ENCODE results near the gene KDM5C. TPM values are rescaled to one million over a fixed set of nuclear protein-coding genes. Genes with fewer than 3 reads are reported as not detected.

KDM5C gene
- total and polyA plus RNA-seq, 2 of the 8 experiments (the other 6 are each of a cell fraction or from before 2014, with no cell fraction given), result 42.4 to 82.2 TPM

DNA sequence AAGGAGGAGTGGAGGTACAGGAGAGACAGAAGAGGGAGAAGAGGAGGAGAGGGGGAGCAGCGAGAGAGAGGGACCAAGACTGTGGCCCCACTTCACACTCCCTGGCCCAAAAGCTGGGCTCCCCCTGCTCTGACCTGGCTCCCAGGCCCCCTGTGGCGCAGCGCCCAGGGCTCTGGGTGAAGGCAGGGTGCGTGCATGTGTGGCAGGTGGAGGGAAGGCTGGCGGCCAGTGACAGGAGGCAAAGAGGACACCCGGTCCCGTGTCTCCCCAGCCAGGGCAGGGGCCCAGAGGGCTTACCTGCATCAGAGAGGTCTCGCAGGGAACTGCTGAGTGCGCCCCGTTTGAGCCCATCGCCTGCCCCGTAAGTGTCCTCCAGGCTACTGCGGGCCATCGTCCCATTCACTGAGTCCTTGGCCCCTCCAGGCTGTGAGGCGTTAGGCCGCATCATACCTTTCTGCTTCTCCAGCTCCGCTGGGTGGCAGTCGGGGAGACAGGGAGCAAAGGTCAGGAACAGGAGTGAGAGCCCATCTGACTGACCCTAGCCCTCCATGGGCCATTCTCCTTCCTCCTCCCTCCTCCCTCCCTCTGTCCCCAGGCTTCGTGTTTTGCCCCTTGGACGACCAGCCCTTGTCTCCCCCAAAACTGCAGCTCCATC lies 11.1 kb upstream of the KDM5C start:
- H3K9me3 ChIP-seq (ENCODE audit: insufficient read depth in 2 of 2, low read depth in 1 of 2, low read length in 1 of 2), result no peaks in the 10 kb centered on the region
- no peak overlapping the region for H3K27ac ChIP-seq (ENCODE audit: low read depth, low read length)
- no peaks in the 10 kb centered on the region for H4K20me1 ChIP-seq (replicated peaks in 1 of 2; ENCODE audit: control insufficient read depth in 1 of 2, insufficient read depth in 2 of 2, low read length in 2 of 2)
- no peak overlapping the region for H3K23ac ChIP-seq (ENCODE audit: insufficient read length)
- H2BK20ac ChIP-seq (ENCODE audit: low read length), result no peak overlapping the region
- H3K4me3 ChIP-seq (ENCODE audit: extremely low read depth in 1 of 4, insufficient read depth in 2 of 4, low read depth in 3 of 4, low read length in 4 of 4), result no peak overlapping the region
- H3K27me3 ChIP-seq (replicated peaks in 1 of 4; ENCODE audit: control insufficient read depth in 3 of 4, extremely low read depth in 1 of 4, insufficient read depth in 3 of 4, low read length in 3 of 4), result no peaks in the 10 kb centered on the region
- no peaks in the 10 kb centered on the region; a peak in 1 of 8 replicates for H3K36me3 ChIP-seq (ENCODE audit: control insufficient read depth in 2 of 4, insufficient read depth in 4 of 4, low read length in 3 of 4)
- H2BK5ac ChIP-seq (ENCODE audit: low read depth, low read length), result no peak overlapping the region
- WGBS, 2 experiments (ENCODE audit: extremely low coverage in 1 of 2, insufficient coverage in 1 of 2, insufficient read length in 1 of 2, insufficient replicate concordance in 2 of 2, low coverage in 1 of 2, low lambda C conversion rate in 2 of 2, missing lambda C conversion rate in 1 of 2), result 100% methylated on average over 4 of the region's 20 CpGs; no CpG with 5 or more reads in 1 of the 2 experiments
- ChIA-PET CTCF (ENCODE audit: partially characterized antibody) (no interaction called here), POLR2A (ENCODE audit: partially characterized antibody) (interaction anchor here (1.2 kb wide), 1 partner anchor 11 kb away, joined by 5 read pairs; the partner anchor contains the start of gene KDM5C)
- H4K8ac ChIP-seq (ENCODE audit: extremely low read depth, insufficient read depth, low read length), result no peak overlapping the region
- H4K5ac ChIP-seq (ENCODE audit: insufficient read length, low read depth, low read length), result no peak overlapping the region
- H3K9ac ChIP-seq (replicated peaks in 1 of 4; ENCODE audit: extremely low read depth in 1 of 4, low read depth in 3 of 4, low read length in 3 of 4), result no peak overlapping the region
- no peak overlapping the region for H2AK5ac ChIP-seq (ENCODE audit: low read depth, low read length)
- no peak overlapping the region for H3K18ac ChIP-seq (ENCODE audit: extremely low read depth, low read length)
- no peaks in the 10 kb centered on the region for H3K23me2 ChIP-seq (ENCODE audit: low read depth, low read length)
- H3K79me1 ChIP-seq (ENCODE audit: low read depth, low read length), result no peaks in the 10 kb centered on the region
- H4K91ac ChIP-seq (replicated peaks; ENCODE audit: insufficient read length, low read length), result no peak overlapping the region
- H3K56ac ChIP-seq (replicated peaks; ENCODE audit: insufficient read length, low read depth, low read length), result no peak overlapping the region
- no peaks in the 10 kb centered on the region for H3K4me1 ChIP-seq (replicated peaks in 1 of 4; ENCODE audit: control insufficient read depth in 3 of 4, insufficient read depth in 4 of 4, low read length in 3 of 4)
- FAIRE-seq, result no peak
- H2BK12ac ChIP-seq (ENCODE audit: low read depth, low read length), result no peak overlapping the region
- TF ChIP-seq KDM5A (IDR thresholded peaks at IDR 0.05; ENCODE audit: low read length) (no peak), BRCA1 (IDR thresholded peaks at IDR 0.05; ENCODE audit: low read depth, low read length) (no peak), NANOG (IDR thresholded peaks at IDR 0.05; ENCODE audit: insufficient read depth, low read depth, low read length, poor library complexity, severe bottlenecking) (no peak), EGR1 (IDR thresholded peaks at IDR 0.05; ENCODE audit: borderline replicate concordance, low read depth, low read length) (no peak), RFX5 (IDR thresholded peaks at IDR 0.05; ENCODE audit: borderline replicate concordance, low read depth, low read length) (no peak), CTBP2 (IDR thresholded peaks at IDR 0.05; ENCODE audit: borderline replicate concordance, insufficient read depth, insufficient read length, low read length) (no peak), TCF12 (IDR thresholded peaks at IDR 0.05; ENCODE audit: low read depth, low read length) (no peak), POLR2AphosphoS5 (IDR thresholded peaks at IDR 0.05; ENCODE audit: low read depth, low read length) (no peak), BACH1 (IDR thresholded peaks at IDR 0.05; ENCODE audit: low read length) (no peak), CHD1 (IDR thresholded peaks at IDR 0.05; ENCODE audit: low read depth, low read length) (no peak), SP2 (IDR thresholded peaks at IDR 0.05; ENCODE audit: low read length) (no peak), EZH2 (IDR thresholded peaks at IDR 0.05; ENCODE audit: low read depth, low read length, severe bottlenecking) (no peak), SP4 (IDR thresholded peaks at IDR 0.05; ENCODE audit: low read length) (no peak), SP1 (IDR thresholded peaks at IDR 0.05; ENCODE audit: low read depth, low read length) (no peak)
- H3K79me2 ChIP-seq (ENCODE audit: control insufficient read depth in 1 of 2, insufficient read depth in 2 of 2, low read length in 2 of 2), result no peaks in the 10 kb centered on the region
- no peak overlapping the region for H2BK120ac ChIP-seq (replicated peaks; ENCODE audit: low read depth, low read length)
- no peak overlapping the region for H2BK15ac ChIP-seq (ENCODE audit: low read length)
- no peak overlapping the region for H3K4me2 ChIP-seq (ENCODE audit: insufficient read depth in 1 of 2, low read depth in 2 of 2, low read length in 2 of 2)
- no peak for DNase-seq (ENCODE audit: low read depth in 1 of 2, low spot score in 2 of 2)
- no peak overlapping the region for H2AFZ ChIP-seq (ENCODE audit: low read length)
- no peak overlapping the region for H3K4ac ChIP-seq (replicated peaks; ENCODE audit: insufficient read length, low read depth, low read length)
- no peak overlapping the region for H3K14ac ChIP-seq (ENCODE audit: insufficient read length)

All from H1 (cell line).